Activated naive CD4-positive, alpha-beta T cell treated with anti-CD3 and anti-CD28 coated beads for 36 hours (primary cell): ENCODE measurements around the gene DNLZ. TPM values are rescaled to one million over a fixed set of nuclear protein-coding genes. Genes with fewer than 3 reads are reported as not detected.

Experiments
- CTCF ChIA-PET: fragments of 350-600 bp; sonication (Branson Sonifier 250); formaldehyde crosslinking; loops from one replicate; lab custom pipeline; 2021; ENCODE audit warnings: antibody characterized with exemption; lab: Charles Lee
- DNase-seq: peaks from one replicate; pipeline ENCODE4 v3.0.0-alpha.2; 2020
- H3K27ac Mint-ChIP-seq: one replicate; pipeline ENCODE4 v1.8.0; 2021; ENCODE audit warnings: mild to moderate bottlenecking, mixed read lengths
- H3K27me3 Mint-ChIP-seq: one replicate; pipeline ENCODE4 v1.8.0; 2021; ENCODE audit warnings: low read depth, mixed read lengths
- H3K36me3 Mint-ChIP-seq: one replicate; pipeline ENCODE4 v1.8.0; 2021; ENCODE audit warnings: low read depth, mixed read lengths
- H3K4me1 Mint-ChIP-seq: one replicate; pipeline ENCODE4 v1.8.0; 2021; ENCODE audit warnings: low read depth, mixed read lengths
- H3K4me3 Mint-ChIP-seq: one replicate; pipeline ENCODE4 v1.8.0; 2021; ENCODE audit warnings: mild to moderate bottlenecking, moderate library complexity, mixed read lengths
- H3K9me3 Mint-ChIP-seq: one replicate; pipeline ENCODE4 v1.8.0; 2021; ENCODE audit warnings: mixed read lengths
- intact Hi-C: fragments of 100-400 bp; cut with micrococcal nuclease; formaldehyde crosslinking; loops from one replicate; pipeline ENCODE4 v1.15.1; 2023
- total RNA-seq, 2 experiments: library from RNA; stranded (reverse); gene quantifications; one replicate each; pipeline ENCODE4 v1.2.3, GENCODE V29; 2021

The DNLZ gene
- total RNA-seq, 2 experiments from 2014 or later = 9.9 to 12.0 TPM

GRCh38 chr9:136381966-136382513 lies 18.5 kb upstream of the DNLZ start:
- Mint-ChIP-seq H3K4me1 (peaks cover 2% of the 10 kb centered on the region), H3K36me3 (peaks cover 22% of the 10 kb centered on the region), H3K9me3 (no peaks in the 10 kb centered on the region), H3K27me3 (no peaks in the 10 kb centered on the region), H3K4me3 (no peak overlapping the region), H3K27ac (no peak overlapping the region)
- DNase-seq = no peak
- intact Hi-C loops = no loop called here
- CTCF ChIA-PET = no interaction called here

GRCh38 chr9:136381311-136381710 lies 17.8 kb upstream of the DNLZ start:
- H3K4me1 Mint-ChIP-seq = peaks cover 2% of the 10 kb centered on the region
- peaks cover 19% of the 10 kb centered on the region for H3K36me3 Mint-ChIP-seq
- no peak overlapping the region for H3K4me3 Mint-ChIP-seq
- intact Hi-C loops = no loop called here
- H3K27ac Mint-ChIP-seq = no peak overlapping the region
- no peaks in the 10 kb centered on the region for H3K27me3 Mint-ChIP-seq
- H3K9me3 Mint-ChIP-seq = no peaks in the 10 kb centered on the region
- no peak for DNase-seq
- CTCF ChIA-PET = interaction anchor here (1.1 kb wide), 1 partner anchor 15 kb away, joined by 5 read pairs; no protein-coding TSS in a partner anchor

GRCh38 chr9:136380381-136380780 lies 16.8 kb upstream of the DNLZ start:
- H3K36me3 Mint-ChIP-seq = peaks cover 10% of the 10 kb centered on the region
- H3K4me1 Mint-ChIP-seq = no peaks in the 10 kb centered on the region
- no peaks in the 10 kb centered on the region for H3K27me3 Mint-ChIP-seq
- no peak overlapping the region for H3K27ac Mint-ChIP-seq
- DNase-seq = no peak
- intact Hi-C loops = no loop called here
- H3K4me3 Mint-ChIP-seq = no peak overlapping the region
- no peaks in the 10 kb centered on the region for H3K9me3 Mint-ChIP-seq
- CTCF ChIA-PET = interaction anchor here (1.1 kb wide), 1 partner anchor 16 kb away, joined by 5 read pairs; no protein-coding TSS in a partner anchor

- Mint-ChIP-seq H3K36me3 (peaks cover 9% of the 10 kb centered on the region), H3K9me3 (no peaks in the 10 kb centered on the region), H3K27me3 (no peaks in the 10 kb centered on the region), H3K4me3 (no peak overlapping the region), H3K27ac (no peak overlapping the region), H3K4me1 (no peaks in the 10 kb centered on the region)
- no peak for DNase-seq
- CTCF ChIA-PET = no interaction called here
- intact Hi-C loops = no loop called here
These were observed 16.3 kb upstream of the DNLZ start for GRCh38 chr9:136379891-136380290.

- Mint-ChIP-seq H3K4me3 (no peak overlapping the region), H3K36me3 (peaks cover 6% of the 10 kb centered on the region), H3K27ac (no peak overlapping the region), H3K27me3 (no peaks in the 10 kb centered on the region), H3K4me1 (no peaks in the 10 kb centered on the region), H3K9me3 (no peaks in the 10 kb centered on the region)
- intact Hi-C loops = no loop called here
- CTCF ChIA-PET = no interaction called here
- no peak for DNase-seq
These were observed 15.9 kb upstream of the DNLZ start for GRCh38 chr9:136379401-136379800.

GRCh38 chr9:136379003-136379287 lies 15.4 kb upstream of the DNLZ start:
- H3K4me1 Mint-ChIP-seq = no peaks in the 10 kb centered on the region
- intact Hi-C loops = no loop called here
- H3K4me3 Mint-ChIP-seq = no peak overlapping the region
- no peaks in the 10 kb centered on the region for H3K9me3 Mint-ChIP-seq
- CTCF ChIA-PET = no interaction called here
- H3K36me3 Mint-ChIP-seq = peaks cover 6% of the 10 kb centered on the region
- no peak for DNase-seq
- no peaks in the 10 kb centered on the region for H3K27me3 Mint-ChIP-seq
- no peak overlapping the region for H3K27ac Mint-ChIP-seq

- no peaks in the 10 kb centered on the region for H3K27me3 Mint-ChIP-seq
- CTCF ChIA-PET = no interaction called here
- no peaks in the 10 kb centered on the region for H3K4me1 Mint-ChIP-seq
- H3K36me3 Mint-ChIP-seq = peaks cover 3% of the 10 kb centered on the region
- intact Hi-C loops = no loop called here
- H3K9me3 Mint-ChIP-seq = no peaks in the 10 kb centered on the region
- no peak overlapping the region for H3K27ac Mint-ChIP-seq
- no peak for DNase-seq
- no peak overlapping the region for H3K4me3 Mint-ChIP-seq
These were observed 14.8 kb upstream of the DNLZ start for GRCh38 chr9:136378170-136379002.

- no peaks in the 10 kb centered on the region for H3K9me3 Mint-ChIP-seq
- H3K27me3 Mint-ChIP-seq = no peaks in the 10 kb centered on the region
- DNase-seq = no peak
- no peak overlapping the region for H3K27ac Mint-ChIP-seq
- H3K4me3 Mint-ChIP-seq = no peak overlapping the region
- CTCF ChIA-PET = no interaction called here
- H3K4me1 Mint-ChIP-seq = no peaks in the 10 kb centered on the region
- intact Hi-C loops = no loop called here
- H3K36me3 Mint-ChIP-seq = peaks cover 2% of the 10 kb centered on the region
These were observed 14.0 kb upstream of the DNLZ start for GRCh38 chr9:136377341-136378169.

GRCh38 chr9:136376457-136376856 lies 12.9 kb upstream of the DNLZ start:
- intact Hi-C loops = no loop called here
- Mint-ChIP-seq H3K36me3 (peaks cover 2% of the 10 kb centered on the region), H3K27me3 (no peaks in the 10 kb centered on the region), H3K27ac (no peak overlapping the region), H3K9me3 (no peaks in the 10 kb centered on the region), H3K4me3 (no peak overlapping the region), H3K4me1 (no peaks in the 10 kb centered on the region)
- CTCF ChIA-PET = no interaction called here
- no peak for DNase-seq

- Mint-ChIP-seq H3K27me3 (no peaks in the 10 kb centered on the region), H3K9me3 (no peaks in the 10 kb centered on the region), H3K4me1 (no peaks in the 10 kb centered on the region), H3K36me3 (peaks cover 2% of the 10 kb centered on the region), H3K27ac (no peak overlapping the region), H3K4me3 (no peak overlapping the region)
- intact Hi-C loops = no loop called here
- no peak for DNase-seq
- CTCF ChIA-PET = interaction anchor here (0.9 kb wide), 1 partner anchor 12 kb away, joined by 3 read pairs; the partner anchor contains the start of gene DNLZ
These were observed 11.6 kb upstream of the DNLZ start for GRCh38 chr9:136375096-136375495.

- no peak for DNase-seq
- Mint-ChIP-seq H3K27me3 (no peaks in the 10 kb centered on the region), H3K4me3 (no peak overlapping the region), H3K4me1 (no peaks in the 10 kb centered on the region), H3K27ac (no peak overlapping the region), H3K9me3 (no peaks in the 10 kb centered on the region), H3K36me3 (peaks cover 2% of the 10 kb centered on the region)
- CTCF ChIA-PET = interaction anchor here (0.8 to 0.9 kb wide), 2 partner anchors 11 to 297 kb away, joined by 3 read pairs; partner anchors contain the start of gene DNLZ
- intact Hi-C loops = no loop called here
These were observed 10.6 kb upstream of the DNLZ start for GRCh38 chr9:136374183-136374575.

- no peaks in the 10 kb centered on the region for H3K27me3 Mint-ChIP-seq
- H3K27ac Mint-ChIP-seq = no peak within 1 kb of the TSS
- CTCF ChIA-PET = interaction anchor here (0.8 kb wide), 1 partner anchor 298 kb away, joined by 3 read pairs; no protein-coding TSS in a partner anchor
- DNase-seq = no peak
- H3K9me3 Mint-ChIP-seq = no peaks in the 10 kb centered on the region
- H3K4me3 Mint-ChIP-seq = no peak within 1 kb of the TSS
- intact Hi-C loops = no loop called here
- H3K4me1 Mint-ChIP-seq = no peaks in the 10 kb centered on the region
- peaks cover 2% of the 10 kb centered on the region for H3K36me3 Mint-ChIP-seq
These were observed 10.0 kb upstream of the DNLZ start, which contains the start of gene CARD9 for GRCh38 chr9:136373300-136374182. TSS of gene CARD9 (minus strand) at chr9:136373669. CDS start at chr9:136372078, 1,591 bp downstream.
